Karpas-422 (cell line): Measurements from ENCODE around the gene FOXF1. TPM values are rescaled to one million over a fixed set of nuclear protein-coding genes. Genes with fewer than 3 reads are reported as not detected.

Experiments
- DNase-seq: peaks from one replicate; pipeline ENCODE4 v3.0.0-alpha.2; 2015
- H2AFZ ChIP-seq: fragments of 200-600 bp; sonication (generic); 2 replicates; pipeline ENCODE4 v1.6.1; 2014; ENCODE audit warnings: antibody characterized with exemption, low read length, mixed read lengths
- H3K27ac ChIP-seq: fragments of 200-600 bp; sonication (generic); 2 replicates; pipeline ENCODE4 v1.5.1; 2014; ENCODE audit warnings: mild to moderate bottlenecking, low read length, moderate library complexity
- H3K27me3 ChIP-seq: fragments of 200-600 bp; sonication (generic); 2 replicates; pipeline ENCODE4 v1.6.1; 2014; ENCODE audit warnings: low read length, mixed read lengths
- H3K36me3 ChIP-seq: fragments of 200-600 bp; sonication (generic); 2 replicates; pipeline ENCODE4 v1.6.1; 2014; ENCODE audit warnings: low read length, mixed read lengths; ENCODE audit not compliant: insufficient read depth
- H3K4me1 ChIP-seq: fragments of 200-600 bp; sonication (generic); 2 replicates; pipeline ENCODE4 v1.6.1; 2014; ENCODE audit warnings: mild to moderate bottlenecking, low read length, mixed read lengths
- H3K4me2 ChIP-seq: fragments of 200-600 bp; sonication (generic); 2 replicates; pipeline ENCODE4 v1.6.1; 2014; ENCODE audit warnings: low read length, low read depth, mild to moderate bottlenecking; ENCODE audit not compliant: poor library complexity, severe bottlenecking
- H3K4me3 ChIP-seq: fragments of 200-600 bp; sonication (generic); 2 replicates; pipeline ENCODE4 v1.5.1; 2014; ENCODE audit warnings: mild to moderate bottlenecking, antibody characterized with exemption, low read length, mixed read lengths
- H3K79me2 ChIP-seq: fragments of 200-600 bp; sonication (generic); 2 replicates; pipeline ENCODE4 v1.6.1; 2014; ENCODE audit warnings: mild to moderate bottlenecking, low read length, mixed read lengths
- H3K9ac ChIP-seq: fragments of 200-600 bp; sonication (generic); 2 replicates; pipeline ENCODE4 v1.6.0; 2014; ENCODE audit warnings: low read length
- H3K9me2 ChIP-seq: fragments of 200-600 bp; sonication (generic), shearing (Covaris generic); replicated peaks from 2 replicates; pipeline ENCODE4 v1.6.0; 2014; ENCODE audit warnings: mild to moderate bottlenecking, low read length, moderate library complexity; ENCODE audit not compliant: insufficient read depth
- H3K9me3 ChIP-seq: fragments of 300-700, 200-600 bp; sonication (generic); 2 replicates; pipeline ENCODE4 v1.6.1; 2014; ENCODE audit warnings: low read length, mixed read lengths
- H4K20me1 ChIP-seq: fragments of 200-600 bp; sonication (generic); 2 replicates; pipeline ENCODE4 v1.6.1; 2014; ENCODE audit warnings: mild to moderate bottlenecking, antibody characterized with exemption, low read length, low read depth; ENCODE audit not compliant: insufficient read depth
- total RNA-seq: library from RNA; depleted of rRNA; stranded (reverse); fragments of >200 nt; shearing (Covaris generic); gene quantifications from 2 replicates; pipeline ENCODE4 v1.2.3, GENCODE V29; 2014; ENCODE audit warnings: low replicate concordance

FOXF1 gene
- total RNA-seq, 1 experiment from 2014 or later = not detected

GRCh38 chr16:86498671-86499439 lies 11.5 kb upstream of the FOXF1 start:
- Histone ChIP-seq H3K4me2 (no peak overlapping the region), H3K4me3 (no peak overlapping the region), H3K36me3 (no peaks in the 10 kb centered on the region), H2AFZ (no peak overlapping the region), H3K27me3 (no peaks in the 10 kb centered on the region), H3K9ac (no peak overlapping the region), H3K4me1 (no peaks in the 10 kb centered on the region), H3K79me2 (no peaks in the 10 kb centered on the region), H4K20me1 (no peaks in the 10 kb centered on the region), H3K27ac (no peak overlapping the region), H3K9me2 (no peaks in the 10 kb centered on the region), H3K9me3 (no peaks in the 10 kb centered on the region)
- DNase-seq = no peak

- Histone ChIP-seq H3K27ac (no peak overlapping the region), H3K9ac (no peak overlapping the region), H4K20me1 (no peaks in the 10 kb centered on the region), H3K9me2 (no peaks in the 10 kb centered on the region), H3K79me2 (no peaks in the 10 kb centered on the region), H3K36me3 (no peaks in the 10 kb centered on the region), H3K27me3 (no peaks in the 10 kb centered on the region), H2AFZ (no peak overlapping the region), H3K9me3 (no peaks in the 10 kb centered on the region), H3K4me3 (no peak overlapping the region), H3K4me1 (no peaks in the 10 kb centered on the region), H3K4me2 (no peak overlapping the region)
- DNase-seq = no peak
Observed at GRCh38 chr16:86499440-86499786, 10.9 kb upstream of the FOXF1 start.

- no peaks in the 10 kb centered on the region for H3K27me3 ChIP-seq
- H3K27ac ChIP-seq = no peak overlapping the region
- H3K79me2 ChIP-seq = no peaks in the 10 kb centered on the region
- H3K4me2 ChIP-seq = no peak overlapping the region
- no peaks in the 10 kb centered on the region for H3K9me2 ChIP-seq
- no peak for DNase-seq
- H3K36me3 ChIP-seq = no peaks in the 10 kb centered on the region
- H3K4me1 ChIP-seq = no peaks in the 10 kb centered on the region
- H3K9me3 ChIP-seq = no peaks in the 10 kb centered on the region
- no peaks in the 10 kb centered on the region for H4K20me1 ChIP-seq
- no peak overlapping the region for H3K4me3 ChIP-seq
- H3K9ac ChIP-seq = no peak overlapping the region
- H2AFZ ChIP-seq = no peak overlapping the region
Observed at GRCh38 chr16:86499889-86500707, 10.2 kb upstream of the FOXF1 start.

- H3K27me3 ChIP-seq = no peaks in the 10 kb centered on the region
- no peak overlapping the region for H3K9ac ChIP-seq
Observed at GRCh38 chr16:86500708-86501510, 9.4 kb upstream of the FOXF1 start.

GRCh38 chr16:86501989-86502855 lies 8.1 kb upstream of the FOXF1 start:
- no peak overlapping the region for H3K27ac ChIP-seq
- H3K27me3 ChIP-seq = no peaks in the 10 kb centered on the region
- no peaks in the 10 kb centered on the region for H3K9me3 ChIP-seq
- H3K36me3 ChIP-seq = no peaks in the 10 kb centered on the region
- H3K9me2 ChIP-seq = no peaks in the 10 kb centered on the region
- H2AFZ ChIP-seq = no peak overlapping the region
- no peaks in the 10 kb centered on the region for H3K4me1 ChIP-seq
- no peak overlapping the region for H3K4me2 ChIP-seq
- no peak overlapping the region for H3K4me3 ChIP-seq
- no peak overlapping the region for H3K9ac ChIP-seq
- DNase-seq = no peak
- H4K20me1 ChIP-seq = no peaks in the 10 kb centered on the region
- no peaks in the 10 kb centered on the region for H3K79me2 ChIP-seq

More at GRCh38 chr16:86500708-86501510, 9.4 kb upstream of the FOXF1 start:
- Histone ChIP-seq H3K79me2 (no peaks in the 10 kb centered on the region), H2AFZ (no peak overlapping the region), H3K4me1 (no peaks in the 10 kb centered on the region), H3K9me2 (no peaks in the 10 kb centered on the region), H3K4me2 (no peak overlapping the region), H3K36me3 (no peaks in the 10 kb centered on the region), H3K27ac (no peak overlapping the region), H4K20me1 (no peaks in the 10 kb centered on the region), H3K9me3 (no peaks in the 10 kb centered on the region), H3K4me3 (no peak overlapping the region)
- no peak for DNase-seq

GRCh38 chr16:86502856-86503748 lies 7.2 kb upstream of the FOXF1 start:
- H3K9me2 ChIP-seq = no peaks in the 10 kb centered on the region
- H3K79me2 ChIP-seq = no peaks in the 10 kb centered on the region
- H2AFZ ChIP-seq = no peak overlapping the region
- H3K27ac ChIP-seq = no peak overlapping the region
- H3K9me3 ChIP-seq = no peaks in the 10 kb centered on the region
- H3K9ac ChIP-seq = no peak overlapping the region
- no peaks in the 10 kb centered on the region for H3K4me1 ChIP-seq
- no peaks in the 10 kb centered on the region for H3K27me3 ChIP-seq
- no peaks in the 10 kb centered on the region for H3K36me3 ChIP-seq
- no peaks in the 10 kb centered on the region for H4K20me1 ChIP-seq
- no peak for DNase-seq
- H3K4me2 ChIP-seq = no peak overlapping the region
- no peak overlapping the region for H3K4me3 ChIP-seq

GRCh38 chr16:86503830-86504229 lies 6.5 kb upstream of the FOXF1 start:
- H3K9me2 ChIP-seq = no peaks in the 10 kb centered on the region
- H3K4me1 ChIP-seq = no peaks in the 10 kb centered on the region
- no peaks in the 10 kb centered on the region for H3K27me3 ChIP-seq
- H3K79me2 ChIP-seq = no peaks in the 10 kb centered on the region
- H3K9me3 ChIP-seq = no peaks in the 10 kb centered on the region
- no peak overlapping the region for H2AFZ ChIP-seq
- H3K4me3 ChIP-seq = no peak overlapping the region
- H3K27ac ChIP-seq = no peak overlapping the region
- H3K9ac ChIP-seq = no peak overlapping the region
- H3K4me2 ChIP-seq = no peak overlapping the region
- no peaks in the 10 kb centered on the region for H4K20me1 ChIP-seq
- DNase-seq = no peak
- H3K36me3 ChIP-seq = no peaks in the 10 kb centered on the region
